Neural cell (in vitro differentiated cells): ENCODE measurements around the gene RYR1. TPM values are rescaled to one million over a fixed set of nuclear protein-coding genes. Genes with fewer than 3 reads are reported as not detected.

ENCODE experiments used
- H2AFZ ChIP-seq: fragments of 200-600, 300-800 bp; sonication (generic), shearing (Covaris generic); 2 replicates; pipeline ENCODE4 v1.6.0; 2014; ENCODE audit warnings: low read depth, mild to moderate bottlenecking, antibody characterized with exemption, low read length, moderate library complexity
- H3F3A ChIP-seq: fragments of 200-600 bp; shearing (Covaris generic); 2 replicates; pipeline ENCODE4 v1.6.1; 2016; ENCODE audit warnings: mild to moderate bottlenecking, moderate library complexity, mixed read lengths, antibody characterized with exemption, low read length; ENCODE audit not compliant: insufficient read depth, poor library complexity, severe bottlenecking
- H3K27ac ChIP-seq: fragments of 200-600, 300-800 bp; sonication (generic), shearing (Covaris generic); 2 replicates; pipeline ENCODE4 v1.5.1; 2014; ENCODE audit warnings: mild to moderate bottlenecking, low read length, moderate library complexity
- H3K27me3 ChIP-seq: fragments of 300-800, 200-600 bp; sonication (generic), shearing (Covaris generic); 2 replicates; pipeline ENCODE4 v1.6.0; 2014; ENCODE audit warnings: mild to moderate bottlenecking, low read depth, low read length, moderate library complexity; ENCODE audit not compliant: insufficient read depth
- H3K36me3 ChIP-seq: fragments of 300-800, 200-600 bp; sonication (generic), shearing (Covaris generic); 2 replicates; pipeline ENCODE4 v1.5.1; 2014; ENCODE audit warnings: mild to moderate bottlenecking, antibody characterized with exemption, low read length, moderate library complexity; ENCODE audit not compliant: insufficient read depth
- H3K4me2 ChIP-seq: fragments of 300-800, 200-600 bp; sonication (generic), shearing (Covaris generic); 2 replicates; pipeline ENCODE4 v1.6.0; 2014; ENCODE audit warnings: mild to moderate bottlenecking, low read length
- H3K4me3 ChIP-seq: fragments of 300-800, 200-600 bp; sonication (generic), shearing (Covaris generic); 2 replicates; pipeline ENCODE4 v1.5.1; 2014; ENCODE audit warnings: mild to moderate bottlenecking, low read length, moderate library complexity
- H3K79me2 ChIP-seq: fragments of 200-600 bp; shearing (Covaris generic); replicated peaks from 2 replicates; pipeline ENCODE4 v1.6.0; 2014; ENCODE audit warnings: mild to moderate bottlenecking, low read length, moderate library complexity; ENCODE audit not compliant: insufficient read depth
- H3K9ac ChIP-seq: fragments of 300-800, 200-600 bp; sonication (generic), shearing (Covaris generic); 2 replicates; pipeline ENCODE4 v1.6.1; 2016; ENCODE audit warnings: mild to moderate bottlenecking, low read length, mixed read lengths
- H3K9me2 ChIP-seq: fragments of 200-600 bp; shearing (Covaris generic); 2 replicates; pipeline ENCODE4 v1.6.1; 2016; ENCODE audit warnings: mild to moderate bottlenecking, low read length, mixed read lengths; ENCODE audit not compliant: insufficient read depth
- H3K9me3 ChIP-seq: fragments of 200-600, 300-800 bp; sonication (generic), shearing (Covaris generic); 2 replicates; pipeline ENCODE4 v1.6.1; 2016; ENCODE audit warnings: mild to moderate bottlenecking, mixed run types, low read length, moderate library complexity, mixed read lengths
- H4K20me1 ChIP-seq: fragments of 200-600 bp; shearing (Covaris generic); 2 replicates; pipeline ENCODE4 v1.6.1; 2016; ENCODE audit warnings: mild to moderate bottlenecking, mixed run types; ENCODE audit not compliant: insufficient read depth
- EP300 ChIP-seq: fragments of 450-650 bp; conservative IDR thresholded peaks from 2 replicates; pipeline ENCODE4 v1.6.1; 2014; ENCODE audit warnings: antibody characterized with exemption, mild to moderate bottlenecking, moderate library complexity; ENCODE audit not compliant: poor library complexity, severe bottlenecking
- EZH2 ChIP-seq: fragments of 200-600, 300-800 bp; shearing (Covaris generic), sonication (generic); IDR thresholded peaks from 2 replicates; pipeline ENCODE4 v1.6.1; 2014; ENCODE audit warnings: antibody characterized with exemption, low read length, borderline replicate concordance, mild to moderate bottlenecking; ENCODE audit not compliant: insufficient read depth, poor library complexity, severe bottlenecking
- MXI1 ChIP-seq: fragments of 450-650 bp; conservative IDR thresholded peaks from 2 replicates; pipeline ENCODE4 v1.6.1; 2014; ENCODE audit warnings: antibody characterized with exemption, mild to moderate bottlenecking; ENCODE audit not compliant: poor library complexity, severe bottlenecking
- POLR2AphosphoS5 ChIP-seq: IDR thresholded peaks from 2 replicates; pipeline ENCODE4 v1.6.1; 2012
- RAD21 ChIP-seq: fragments of 450-650 bp; conservative IDR thresholded peaks from 2 replicates; pipeline ENCODE4 v1.6.1; 2014; ENCODE audit warnings: antibody characterized with exemption, mild to moderate bottlenecking, moderate library complexity
- SMC3 ChIP-seq: fragments of 450-650 bp; conservative IDR thresholded peaks from 2 replicates; pipeline ENCODE4 v1.6.1; 2014; ENCODE audit warnings: antibody characterized with exemption, mild to moderate bottlenecking, moderate library complexity; ENCODE audit not compliant: poor library complexity
- TAF1 ChIP-seq: IDR thresholded peaks from 2 replicates; pipeline ENCODE4 v1.6.1; 2012; ENCODE audit warnings: low read depth
- polyA plus RNA-seq: library from polyadenylated mRNA; depleted of rRNA; stranded (reverse); fragments of >200 nt; gene quantifications from 2 replicates; pipeline ENCODE4 v1.2.3, GENCODE V29; 2014
- TF ChIP-seq, protein P1 (sequence below): fragments of 450-650 bp; IDR thresholded peaks from 2 replicates; pipeline ENCODE4 v1.5.1; 2014; ENCODE audit warnings: antibody characterized with exemption, mild to moderate bottlenecking, moderate library complexity; ENCODE audit not compliant: poor library complexity, severe bottlenecking
- TF ChIP-seq, protein P2 (sequence below): IDR thresholded peaks from 2 replicates; pipeline ENCODE4 v1.6.1; 2012; ENCODE audit warnings: borderline replicate concordance

RYR1 gene
- polyA plus RNA-seq, 1 donor from 2014 or later, result 0.69 TPM

DNA sequence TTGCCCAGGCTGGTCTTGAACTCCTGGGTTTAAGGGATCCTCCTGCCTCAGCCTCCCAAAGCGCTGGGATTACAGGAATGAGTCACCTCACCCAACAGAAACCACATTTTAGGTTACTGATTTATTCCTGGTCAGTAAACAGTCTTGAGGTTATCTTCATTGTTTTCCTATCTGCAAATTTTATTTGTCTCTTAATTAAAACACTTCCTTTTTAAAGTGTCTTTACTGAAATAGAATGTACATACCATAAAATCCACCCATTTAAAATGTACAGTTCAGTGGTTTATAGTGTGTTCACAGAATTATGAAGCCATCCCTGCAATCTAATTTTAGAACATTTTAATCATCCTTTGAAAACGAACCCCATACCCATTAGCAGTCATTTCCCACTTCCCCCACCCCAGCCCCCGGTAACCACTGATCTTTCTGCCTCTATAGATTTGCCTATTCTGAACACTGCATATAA, 121.2 kb downstream of the RYR1 start:
- no peak overlapping the region for H3K4me2 ChIP-seq
- no peaks in the 10 kb centered on the region for H4K20me1 ChIP-seq
- TF ChIP-seq SMC3 (no peak), EZH2 (no peak), EP300 (no peak)
- no peak overlapping the region for H3K27ac ChIP-seq
- no peak overlapping the region for H3K4me3 ChIP-seq
- H3K9me3 ChIP-seq, result no peaks in the 10 kb centered on the region
- H3K9ac ChIP-seq, result no peak overlapping the region
- H3K27me3 ChIP-seq, result no peaks in the 10 kb centered on the region
- no peaks in the 10 kb centered on the region for H3K9me2 ChIP-seq
- no peak overlapping the region for H2AFZ ChIP-seq
- H3K79me2 ChIP-seq, result no peaks in the 10 kb centered on the region
- no peaks in the 10 kb centered on the region for H3K36me3 ChIP-seq
- H3F3A ChIP-seq, result no peaks in the 10 kb centered on the region

DNA sequence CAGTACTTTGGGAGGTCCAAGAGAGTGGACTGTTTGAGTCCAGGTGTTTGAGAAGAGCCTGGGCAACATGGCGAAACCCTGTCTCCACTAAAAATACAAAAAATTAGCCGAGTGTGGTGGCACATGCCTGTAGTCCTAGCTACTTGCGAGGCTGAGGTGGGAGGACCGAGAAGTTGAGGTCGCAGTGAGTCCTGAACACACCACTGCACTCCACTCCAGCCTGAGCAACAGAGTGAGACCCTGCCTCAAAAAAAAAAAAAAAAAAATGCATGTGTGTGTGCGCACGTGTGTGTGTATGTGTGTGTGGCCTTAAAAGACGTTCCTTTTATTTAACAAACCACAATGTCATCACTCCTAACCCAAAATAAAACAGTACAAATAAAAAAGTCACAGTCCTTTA, 121.7 kb downstream of the RYR1 start:
- no peaks in the 10 kb centered on the region for H3K9me3 ChIP-seq
- no peak overlapping the region for H3K9ac ChIP-seq
- H2AFZ ChIP-seq, result no peak overlapping the region
- no peak overlapping the region for H3K4me3 ChIP-seq
- no peak overlapping the region for H3K4me2 ChIP-seq
- no peaks in the 10 kb centered on the region for H3F3A ChIP-seq
- no peaks in the 10 kb centered on the region for H3K27me3 ChIP-seq
- no peaks in the 10 kb centered on the region for H3K36me3 ChIP-seq
- no peaks in the 10 kb centered on the region for H4K20me1 ChIP-seq
- TF ChIP-seq SMC3 (no peak), RAD21 (no peak), EZH2 (no peak), TAF1 (no peak), EP300 (no peak), POLR2AphosphoS5 (no peak), MXI1 (no peak)
- TF ChIP-seq, protein P1, sequence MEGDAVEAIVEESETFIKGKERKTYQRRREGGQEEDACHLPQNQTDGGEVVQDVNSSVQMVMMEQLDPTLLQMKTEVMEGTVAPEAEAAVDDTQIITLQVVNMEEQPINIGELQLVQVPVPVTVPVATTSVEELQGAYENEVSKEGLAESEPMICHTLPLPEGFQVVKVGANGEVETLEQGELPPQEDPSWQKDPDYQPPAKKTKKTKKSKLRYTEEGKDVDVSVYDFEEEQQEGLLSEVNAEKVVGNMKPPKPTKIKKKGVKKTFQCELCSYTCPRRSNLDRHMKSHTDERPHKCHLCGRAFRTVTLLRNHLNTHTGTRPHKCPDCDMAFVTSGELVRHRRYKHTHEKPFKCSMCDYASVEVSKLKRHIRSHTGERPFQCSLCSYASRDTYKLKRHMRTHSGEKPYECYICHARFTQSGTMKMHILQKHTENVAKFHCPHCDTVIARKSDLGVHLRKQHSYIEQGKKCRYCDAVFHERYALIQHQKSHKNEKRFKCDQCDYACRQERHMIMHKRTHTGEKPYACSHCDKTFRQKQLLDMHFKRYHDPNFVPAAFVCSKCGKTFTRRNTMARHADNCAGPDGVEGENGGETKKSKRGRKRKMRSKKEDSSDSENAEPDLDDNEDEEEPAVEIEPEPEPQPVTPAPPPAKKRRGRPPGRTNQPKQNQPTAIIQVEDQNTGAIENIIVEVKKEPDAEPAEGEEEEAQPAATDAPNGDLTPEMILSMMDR, result no peak
- TF ChIP-seq, protein P2, sequence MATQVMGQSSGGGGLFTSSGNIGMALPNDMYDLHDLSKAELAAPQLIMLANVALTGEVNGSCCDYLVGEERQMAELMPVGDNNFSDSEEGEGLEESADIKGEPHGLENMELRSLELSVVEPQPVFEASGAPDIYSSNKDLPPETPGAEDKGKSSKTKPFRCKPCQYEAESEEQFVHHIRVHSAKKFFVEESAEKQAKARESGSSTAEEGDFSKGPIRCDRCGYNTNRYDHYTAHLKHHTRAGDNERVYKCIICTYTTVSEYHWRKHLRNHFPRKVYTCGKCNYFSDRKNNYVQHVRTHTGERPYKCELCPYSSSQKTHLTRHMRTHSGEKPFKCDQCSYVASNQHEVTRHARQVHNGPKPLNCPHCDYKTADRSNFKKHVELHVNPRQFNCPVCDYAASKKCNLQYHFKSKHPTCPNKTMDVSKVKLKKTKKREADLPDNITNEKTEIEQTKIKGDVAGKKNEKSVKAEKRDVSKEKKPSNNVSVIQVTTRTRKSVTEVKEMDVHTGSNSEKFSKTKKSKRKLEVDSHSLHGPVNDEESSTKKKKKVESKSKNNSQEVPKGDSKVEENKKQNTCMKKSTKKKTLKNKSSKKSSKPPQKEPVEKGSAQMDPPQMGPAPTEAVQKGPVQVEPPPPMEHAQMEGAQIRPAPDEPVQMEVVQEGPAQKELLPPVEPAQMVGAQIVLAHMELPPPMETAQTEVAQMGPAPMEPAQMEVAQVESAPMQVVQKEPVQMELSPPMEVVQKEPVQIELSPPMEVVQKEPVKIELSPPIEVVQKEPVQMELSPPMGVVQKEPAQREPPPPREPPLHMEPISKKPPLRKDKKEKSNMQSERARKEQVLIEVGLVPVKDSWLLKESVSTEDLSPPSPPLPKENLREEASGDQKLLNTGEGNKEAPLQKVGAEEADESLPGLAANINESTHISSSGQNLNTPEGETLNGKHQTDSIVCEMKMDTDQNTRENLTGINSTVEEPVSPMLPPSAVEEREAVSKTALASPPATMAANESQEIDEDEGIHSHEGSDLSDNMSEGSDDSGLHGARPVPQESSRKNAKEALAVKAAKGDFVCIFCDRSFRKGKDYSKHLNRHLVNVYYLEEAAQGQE, result no peak
- H3K9me2 ChIP-seq, result no peaks in the 10 kb centered on the region
- no peaks in the 10 kb centered on the region for H3K79me2 ChIP-seq
- no peak overlapping the region for H3K27ac ChIP-seq
